GM12865 (cell line): Measurements from ENCODE around the gene TSHZ2.

Experiments used
- DNase-seq: peaks from one replicate; pipeline ENCODE4 v3.0.0; 2010; ENCODE audit warnings: low read depth
- H3K4me3 ChIP-seq: 2 replicates; pipeline ENCODE4 v1.5.1; 2011; ENCODE audit warnings: mild to moderate bottlenecking, low read depth, low read length, control low read depth
- TF ChIP-seq, protein P1 (sequence below): IDR thresholded peaks from 2 replicates; pipeline ENCODE4 v1.5.1; 2011; ENCODE audit warnings: low read length, control low read depth, low read depth, inconsistent platforms; ENCODE audit not compliant: insufficient read depth; ENCODE audit errors: missing control alignments

Gene TSHZ2

DNA sequence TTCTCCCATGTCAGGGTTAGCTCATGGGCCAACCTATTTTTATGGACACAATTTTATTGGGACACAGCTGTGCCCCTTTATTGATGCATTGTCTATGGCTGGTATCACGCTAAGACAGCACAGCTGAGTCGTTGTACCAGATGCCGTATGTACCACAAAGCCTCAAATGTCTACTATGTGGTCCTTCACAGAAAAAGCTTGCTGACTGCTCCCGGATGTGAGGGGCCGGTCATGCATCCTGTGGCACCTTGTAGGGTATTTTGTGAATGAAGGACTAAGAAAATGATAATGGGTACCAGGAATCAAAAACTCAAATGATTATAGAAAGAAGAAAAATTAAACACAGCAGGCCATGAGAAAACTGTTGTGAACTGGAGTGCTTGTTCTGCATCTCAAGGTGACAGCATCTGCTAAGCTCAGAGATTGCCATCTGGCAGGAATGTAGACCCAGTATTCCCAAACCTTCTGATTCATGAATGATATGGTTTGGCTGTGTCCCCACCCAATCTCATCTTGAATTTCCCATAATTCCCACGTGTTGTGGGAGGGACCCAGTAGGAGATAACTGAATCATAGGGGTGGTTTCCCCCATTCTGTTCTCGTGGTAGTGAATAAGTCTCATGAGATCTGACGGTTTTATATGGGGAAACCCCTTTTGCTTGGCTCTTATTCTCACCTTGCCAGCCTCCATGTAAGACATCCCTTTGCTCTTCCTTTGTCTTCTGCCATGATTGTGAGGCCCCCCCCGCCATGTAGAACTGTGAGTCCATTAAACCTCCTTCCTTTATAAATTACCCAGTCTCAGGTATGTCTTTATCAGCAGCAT is 248.5 kb downstream of the TSHZ2 start:
- TF ChIP-seq, protein P1, sequence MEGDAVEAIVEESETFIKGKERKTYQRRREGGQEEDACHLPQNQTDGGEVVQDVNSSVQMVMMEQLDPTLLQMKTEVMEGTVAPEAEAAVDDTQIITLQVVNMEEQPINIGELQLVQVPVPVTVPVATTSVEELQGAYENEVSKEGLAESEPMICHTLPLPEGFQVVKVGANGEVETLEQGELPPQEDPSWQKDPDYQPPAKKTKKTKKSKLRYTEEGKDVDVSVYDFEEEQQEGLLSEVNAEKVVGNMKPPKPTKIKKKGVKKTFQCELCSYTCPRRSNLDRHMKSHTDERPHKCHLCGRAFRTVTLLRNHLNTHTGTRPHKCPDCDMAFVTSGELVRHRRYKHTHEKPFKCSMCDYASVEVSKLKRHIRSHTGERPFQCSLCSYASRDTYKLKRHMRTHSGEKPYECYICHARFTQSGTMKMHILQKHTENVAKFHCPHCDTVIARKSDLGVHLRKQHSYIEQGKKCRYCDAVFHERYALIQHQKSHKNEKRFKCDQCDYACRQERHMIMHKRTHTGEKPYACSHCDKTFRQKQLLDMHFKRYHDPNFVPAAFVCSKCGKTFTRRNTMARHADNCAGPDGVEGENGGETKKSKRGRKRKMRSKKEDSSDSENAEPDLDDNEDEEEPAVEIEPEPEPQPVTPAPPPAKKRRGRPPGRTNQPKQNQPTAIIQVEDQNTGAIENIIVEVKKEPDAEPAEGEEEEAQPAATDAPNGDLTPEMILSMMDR, result no peak
- DNase-seq, result no peak
- no peak overlapping the region for H3K4me3 ChIP-seq

DNA sequence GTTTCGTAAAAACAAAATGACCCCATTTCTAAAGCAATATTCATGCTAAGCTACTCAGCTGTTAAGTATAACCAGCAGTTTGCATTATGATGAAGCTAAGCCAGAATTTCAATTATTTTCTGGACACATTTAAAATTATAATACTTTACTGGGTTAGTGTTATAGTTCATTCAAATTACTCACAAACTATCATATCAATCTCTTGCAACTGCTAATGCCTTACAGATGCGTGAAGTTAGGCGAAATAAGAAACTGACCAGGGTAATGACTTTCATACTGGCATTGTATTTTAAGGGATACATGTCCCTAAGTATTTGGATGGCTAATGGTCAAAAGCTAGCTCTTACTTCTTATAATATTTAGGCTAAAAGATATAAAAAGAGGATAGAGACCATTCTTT is 249.6 kb downstream of the TSHZ2 start:
- TF ChIP-seq, protein P1, result no peak
- no peak for DNase-seq
- no peak overlapping the region for H3K4me3 ChIP-seq

DNA sequence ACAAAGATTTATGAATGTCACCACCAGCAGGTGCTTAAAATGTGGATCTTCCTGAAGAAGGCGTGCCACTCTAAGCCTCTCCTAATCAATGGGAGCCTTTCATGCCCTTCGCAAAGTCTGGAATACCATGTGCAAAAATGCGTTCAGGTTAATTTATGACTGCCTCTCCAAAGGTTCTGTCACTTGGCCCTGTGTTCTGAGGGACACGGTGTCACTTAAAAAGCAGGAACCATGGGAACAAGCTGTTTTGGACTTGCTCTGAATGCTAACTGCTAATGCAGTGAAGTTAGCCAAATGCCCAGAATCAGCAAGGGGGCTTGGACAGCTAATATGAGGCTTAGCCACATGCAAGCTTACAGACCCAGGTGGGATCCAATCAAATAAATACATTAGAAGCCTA is 250.3 kb downstream of the TSHZ2 start:
- H3K4me3 ChIP-seq, result no peak overlapping the region
- TF ChIP-seq, protein P1, result no peak

DNA sequence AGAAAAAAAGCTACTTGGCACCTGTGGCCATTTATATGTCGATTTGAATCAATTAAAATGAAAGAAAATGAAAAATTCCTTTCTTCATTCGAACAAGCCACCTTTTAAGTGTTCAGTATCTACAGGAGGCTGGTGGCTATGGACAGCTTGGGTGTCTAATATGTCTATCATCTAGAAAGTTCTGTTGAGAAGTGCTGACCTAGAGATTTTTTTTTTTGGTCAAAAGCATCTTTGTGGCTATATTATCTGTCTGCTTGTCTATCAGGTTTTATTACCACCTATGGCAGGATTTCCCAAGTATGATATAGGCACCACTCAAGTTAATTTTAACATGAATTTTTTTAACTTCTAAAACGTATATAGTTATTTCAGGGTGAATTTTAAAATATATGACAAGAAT is 250.8 kb downstream of the TSHZ2 start:
- TF ChIP-seq, protein P1, result no peak

More for the DNA sequence above, 250.3 kb downstream of the TSHZ2 start:
- DNase-seq, result no peak

DNA sequence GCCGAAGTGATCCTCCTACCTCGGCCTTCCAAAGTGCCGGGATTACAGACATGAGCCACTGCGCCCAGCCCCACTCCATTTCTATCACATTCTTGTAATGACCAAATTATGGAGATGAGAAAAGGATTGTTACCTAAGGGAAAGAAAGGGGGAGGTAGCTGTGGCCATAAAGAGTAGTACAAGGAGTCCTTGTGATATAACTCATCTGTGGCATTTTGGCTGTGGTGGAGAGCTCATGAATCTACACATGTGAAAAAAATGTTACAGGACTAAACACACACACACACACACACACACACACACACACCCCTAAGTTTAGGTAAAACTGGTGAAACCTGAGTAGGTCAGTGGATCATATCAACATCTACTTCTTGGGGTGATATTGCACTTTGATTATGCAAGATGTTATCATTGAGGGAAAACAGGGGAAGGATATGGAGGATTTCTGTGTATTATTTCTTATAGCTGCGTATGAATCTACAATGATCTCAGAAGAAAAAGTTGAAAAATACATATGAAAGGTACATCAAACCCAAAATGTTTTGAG is 251.5 kb downstream of the TSHZ2 start:
- TF ChIP-seq, protein P1, result no peak
- no peak overlapping the region for H3K4me3 ChIP-seq
- DNase-seq, result no peak

More for the DNA sequence above, 250.8 kb downstream of the TSHZ2 start:
- no peak overlapping the region for H3K4me3 ChIP-seq
- no peak for DNase-seq

DNA sequence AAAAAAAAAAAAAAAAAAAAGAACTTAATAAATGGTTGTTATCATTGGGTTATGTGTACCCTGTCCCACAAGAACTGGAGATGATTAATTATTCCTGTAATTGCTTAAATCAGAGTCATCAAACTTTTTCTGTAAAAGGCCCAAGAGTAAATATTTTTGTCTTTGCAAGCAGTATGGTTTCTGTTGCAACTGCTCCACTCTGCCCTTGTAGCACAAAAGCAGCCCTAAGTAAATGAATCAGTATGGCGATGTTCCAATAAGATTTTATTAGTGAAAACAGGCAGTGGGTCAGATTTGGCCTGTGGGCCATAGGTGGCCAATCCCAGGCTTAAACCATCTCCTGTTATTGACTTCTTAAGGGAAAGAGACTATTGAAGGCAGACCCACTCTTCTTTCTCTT is 252.7 kb downstream of the TSHZ2 start:
- TF ChIP-seq, protein P1, result no peak
- DNase-seq, result no peak
- H3K4me3 ChIP-seq, result no peak overlapping the region
